ENCODE results near the gene VAPA. TPM values are rescaled to one million over a fixed set of nuclear protein-coding genes. Genes with fewer than 3 reads are reported as not detected.
A peak's percentile ranks its signal among the peaks of the same experiment; 100 is the strongest.

The VAPA gene
- total and polyA plus RNA-seq, 9 of the 15 experiments (the other 6 are each of a cell fraction or from before 2014, with no cell fraction given) = 219 to 902 (median 526) TPM

DNA sequence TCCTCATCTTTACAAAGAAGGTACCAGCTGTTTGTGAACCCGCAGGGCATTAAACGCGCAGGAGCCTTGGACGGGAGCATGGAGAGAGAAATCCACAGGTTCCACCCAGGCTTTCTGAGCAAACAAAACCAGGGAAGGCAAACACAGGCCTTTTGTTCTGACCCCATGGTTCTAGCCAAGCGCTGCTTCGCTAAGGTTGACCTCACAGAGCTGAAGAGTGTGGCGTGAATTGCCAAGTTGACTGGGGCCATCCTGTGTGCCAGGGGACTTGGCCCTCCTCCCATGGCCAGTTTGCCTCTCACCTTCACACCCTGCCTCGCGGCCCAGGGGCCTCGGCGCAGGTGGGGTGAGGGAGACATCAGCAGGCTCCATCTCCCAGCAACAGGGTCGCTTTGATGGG is 74.1 kb downstream of the VAPA start:
- Histone ChIP-seq H4K20me1 (replicated peaks; ENCODE audit: control insufficient read depth, insufficient read depth, low read length) (0 out of 2 replicates have a peak, but pooled peaks cover 3% of the 10 kb centered on the region), H2AFZ (ENCODE audit: low read depth, low read length) (no peak overlapping the region), H3K27ac (ENCODE audit: extremely low read depth, low read depth, low read length) (no peak overlapping the region), H3K4me1 (replicated peaks in 1 of 2; ENCODE audit: control insufficient read depth in 2 of 2, insufficient read depth in 2 of 2, low read length in 2 of 2) (peaks cover 6% of the 10 kb centered on the region in 2 experiments; a peak in 3 of 5 replicates), H3K36me3 (ENCODE audit: control insufficient read depth, insufficient read depth, low read length) (no peaks in the 10 kb centered on the region), H3K9me1 (ENCODE audit: control insufficient read depth, insufficient read depth, low read length) (no peaks in the 10 kb centered on the region), H3K9me3 (replicated peaks; ENCODE audit: control insufficient read depth, insufficient read depth, low read depth, low read length) (no peaks in the 10 kb centered on the region), H3K9ac (ENCODE audit: insufficient read depth in 1 of 2, low read depth in 2 of 2, low read length in 2 of 2) (no peak overlapping the region), H3K27me3 (ENCODE audit: control insufficient read depth in 2 of 2, insufficient read depth in 2 of 2, low read length in 2 of 2) (peaks cover 64 to 71% of the 10 kb centered on the region in 2 experiments), H3K79me2 (ENCODE audit: control insufficient read depth, insufficient read depth, low read length) (no peaks in the 10 kb centered on the region), H3K4me3 (no peak overlapping the region), H3K4me2 (ENCODE audit: insufficient read depth, low read length) (no peak overlapping the region)
- FAIRE-seq (no peak), ATAC-seq (0 out of 3 replicates have a peak, but pooled peaks have one; percentile 9), DNase-seq (ENCODE audit: extremely low read depth in 1 of 4, low spot score in 3 of 4) (no peak)
- ChIA-PET POLR2A (interaction anchor here (1.2 kb wide), 1 partner anchor 23 kb away, joined by 4 read pairs; no protein-coding TSS in a partner anchor), CTCF (ENCODE audit: low intra/inter-chr PET ratio) (no interaction called here)
- BruUV-seq (replicated peaks) = no TSS peak
- in situ Hi-C loops (cut with MboI) = no loop called here
- intact Hi-C loops (cut with micrococcal nuclease) = loop anchor here (5.0 kb wide), 1 partner anchor 534 kb away; no protein-coding TSS in a partner anchor
- WGBS (ENCODE audit: insufficient coverage, low coverage, missing lambda C conversion rate) = 24% methylated on average over 12 of the region's 12 CpGs
- TF ChIP-seq FUS (optimal IDR thresholded peaks at IDR 0.05; ENCODE audit: low read depth, low read length) (no peak), HDAC3 (IDR thresholded peaks at IDR 0.05; ENCODE audit: borderline replicate concordance, partially characterized antibody) (no peak), FOXP1 (CRISPR knock-in tag; IDR thresholded peaks at IDR 0.05) (no peak), EZH2 (IDR thresholded peaks at IDR 0.05; ENCODE audit: borderline replicate concordance, low read depth, low read length) (no peak), CHD1 (IDR thresholded peaks at IDR 0.05; ENCODE audit: low read length) (no peak), CBFA2T3 (IDR thresholded peaks at IDR 0.05) (no peak), ZNF282 (CRISPR knock-in tag; IDR thresholded peaks at IDR 0.05) (no peak), OTX1 (CRISPR knock-in tag; IDR thresholded peaks at IDR 0.05) (no peak), POLR2B (IDR thresholded peaks at IDR 0.05; ENCODE audit: low read depth, partially characterized antibody) (no peak)
- TF ChIP-seq, protein P1, sequence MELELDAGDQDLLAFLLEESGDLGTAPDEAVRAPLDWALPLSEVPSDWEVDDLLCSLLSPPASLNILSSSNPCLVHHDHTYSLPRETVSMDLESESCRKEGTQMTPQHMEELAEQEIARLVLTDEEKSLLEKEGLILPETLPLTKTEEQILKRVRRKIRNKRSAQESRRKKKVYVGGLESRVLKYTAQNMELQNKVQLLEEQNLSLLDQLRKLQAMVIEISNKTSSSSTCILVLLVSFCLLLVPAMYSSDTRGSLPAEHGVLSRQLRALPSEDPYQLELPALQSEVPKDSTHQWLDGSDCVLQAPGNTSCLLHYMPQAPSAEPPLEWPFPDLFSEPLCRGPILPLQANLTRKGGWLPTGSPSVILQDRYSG (tag; conservative IDR thresholded peaks at IDR 0.05; ENCODE audit: low read depth) = no peak
- TF ChIP-seq, protein P2, sequence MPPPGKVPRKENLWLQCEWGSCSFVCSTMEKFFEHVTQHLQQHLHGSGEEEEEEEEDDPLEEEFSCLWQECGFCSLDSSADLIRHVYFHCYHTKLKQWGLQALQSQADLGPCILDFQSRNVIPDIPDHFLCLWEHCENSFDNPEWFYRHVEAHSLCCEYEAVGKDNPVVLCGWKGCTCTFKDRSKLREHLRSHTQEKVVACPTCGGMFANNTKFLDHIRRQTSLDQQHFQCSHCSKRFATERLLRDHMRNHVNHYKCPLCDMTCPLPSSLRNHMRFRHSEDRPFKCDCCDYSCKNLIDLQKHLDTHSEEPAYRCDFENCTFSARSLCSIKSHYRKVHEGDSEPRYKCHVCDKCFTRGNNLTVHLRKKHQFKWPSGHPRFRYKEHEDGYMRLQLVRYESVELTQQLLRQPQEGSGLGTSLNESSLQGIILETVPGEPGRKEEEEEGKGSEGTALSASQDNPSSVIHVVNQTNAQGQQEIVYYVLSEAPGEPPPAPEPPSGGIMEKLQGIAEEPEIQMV (tag; conservative IDR thresholded peaks at IDR 0.05; ENCODE audit: low read depth) = no peak
- TF ChIP-seq, protein P3, sequence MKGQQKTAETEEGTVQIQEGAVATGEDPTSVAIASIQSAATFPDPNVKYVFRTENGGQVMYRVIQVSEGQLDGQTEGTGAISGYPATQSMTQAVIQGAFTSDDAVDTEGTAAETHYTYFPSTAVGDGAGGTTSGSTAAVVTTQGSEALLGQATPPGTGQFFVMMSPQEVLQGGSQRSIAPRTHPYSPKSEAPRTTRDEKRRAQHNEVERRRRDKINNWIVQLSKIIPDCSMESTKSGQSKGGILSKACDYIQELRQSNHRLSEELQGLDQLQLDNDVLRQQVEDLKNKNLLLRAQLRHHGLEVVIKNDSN (CRISPR knock-in tag; IDR thresholded peaks at IDR 0.05) = no peak
- TF ChIP-seq, protein P4, sequence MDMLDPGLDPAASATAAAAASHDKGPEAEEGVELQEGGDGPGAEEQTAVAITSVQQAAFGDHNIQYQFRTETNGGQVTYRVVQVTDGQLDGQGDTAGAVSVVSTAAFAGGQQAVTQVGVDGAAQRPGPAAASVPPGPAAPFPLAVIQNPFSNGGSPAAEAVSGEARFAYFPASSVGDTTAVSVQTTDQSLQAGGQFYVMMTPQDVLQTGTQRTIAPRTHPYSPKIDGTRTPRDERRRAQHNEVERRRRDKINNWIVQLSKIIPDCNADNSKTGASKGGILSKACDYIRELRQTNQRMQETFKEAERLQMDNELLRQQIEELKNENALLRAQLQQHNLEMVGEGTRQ (CRISPR knock-in tag; IDR thresholded peaks at IDR 0.05) = no peak
- TF ChIP-seq, protein P5, sequence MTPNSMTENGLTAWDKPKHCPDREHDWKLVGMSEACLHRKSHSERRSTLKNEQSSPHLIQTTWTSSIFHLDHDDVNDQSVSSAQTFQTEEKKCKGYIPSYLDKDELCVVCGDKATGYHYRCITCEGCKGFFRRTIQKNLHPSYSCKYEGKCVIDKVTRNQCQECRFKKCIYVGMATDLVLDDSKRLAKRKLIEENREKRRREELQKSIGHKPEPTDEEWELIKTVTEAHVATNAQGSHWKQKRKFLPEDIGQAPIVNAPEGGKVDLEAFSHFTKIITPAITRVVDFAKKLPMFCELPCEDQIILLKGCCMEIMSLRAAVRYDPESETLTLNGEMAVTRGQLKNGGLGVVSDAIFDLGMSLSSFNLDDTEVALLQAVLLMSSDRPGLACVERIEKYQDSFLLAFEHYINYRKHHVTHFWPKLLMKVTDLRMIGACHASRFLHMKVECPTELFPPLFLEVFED (CRISPR knock-in tag; conservative IDR thresholded peaks at IDR 0.05) = no peak
- TF ChIP-seq, protein P6, sequence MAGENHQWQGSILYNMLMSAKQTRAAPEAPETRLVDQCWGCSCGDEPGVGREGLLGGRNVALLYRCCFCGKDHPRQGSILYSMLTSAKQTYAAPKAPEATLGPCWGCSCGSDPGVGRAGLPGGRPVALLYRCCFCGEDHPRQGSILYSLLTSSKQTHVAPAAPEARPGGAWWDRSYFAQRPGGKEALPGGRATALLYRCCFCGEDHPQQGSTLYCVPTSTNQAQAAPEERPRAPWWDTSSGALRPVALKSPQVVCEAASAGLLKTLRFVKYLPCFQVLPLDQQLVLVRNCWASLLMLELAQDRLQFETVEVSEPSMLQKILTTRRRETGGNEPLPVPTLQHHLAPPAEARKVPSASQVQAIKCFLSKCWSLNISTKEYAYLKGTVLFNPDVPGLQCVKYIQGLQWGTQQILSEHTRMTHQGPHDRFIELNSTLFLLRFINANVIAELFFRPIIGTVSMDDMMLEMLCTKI (IDR thresholded peaks at IDR 0.05; ENCODE audit: partially characterized antibody) = no peak
